Astrocyte (in vitro differentiated cells and primary cell): ENCODE data around the gene NRP1.

Experiments
- EZH2 ChIP-seq: IDR thresholded peaks from 2 replicates; pipeline ENCODE4 v1.6.1; 2012; ENCODE audit warnings: mild to moderate bottlenecking, low read length, inconsistent platforms; ENCODE audit not compliant: insufficient read depth
- TF ChIP-seq, protein P1 (sequence below): IDR thresholded peaks from 2 replicates; pipeline ENCODE4 v1.5.1; 2011; ENCODE audit warnings: low read depth, mild to moderate bottlenecking, inconsistent platforms, low read length, moderate library complexity; ENCODE audit not compliant: insufficient read depth

- no peak for TF ChIP-seq EZH2
- TF ChIP-seq, protein P1, sequence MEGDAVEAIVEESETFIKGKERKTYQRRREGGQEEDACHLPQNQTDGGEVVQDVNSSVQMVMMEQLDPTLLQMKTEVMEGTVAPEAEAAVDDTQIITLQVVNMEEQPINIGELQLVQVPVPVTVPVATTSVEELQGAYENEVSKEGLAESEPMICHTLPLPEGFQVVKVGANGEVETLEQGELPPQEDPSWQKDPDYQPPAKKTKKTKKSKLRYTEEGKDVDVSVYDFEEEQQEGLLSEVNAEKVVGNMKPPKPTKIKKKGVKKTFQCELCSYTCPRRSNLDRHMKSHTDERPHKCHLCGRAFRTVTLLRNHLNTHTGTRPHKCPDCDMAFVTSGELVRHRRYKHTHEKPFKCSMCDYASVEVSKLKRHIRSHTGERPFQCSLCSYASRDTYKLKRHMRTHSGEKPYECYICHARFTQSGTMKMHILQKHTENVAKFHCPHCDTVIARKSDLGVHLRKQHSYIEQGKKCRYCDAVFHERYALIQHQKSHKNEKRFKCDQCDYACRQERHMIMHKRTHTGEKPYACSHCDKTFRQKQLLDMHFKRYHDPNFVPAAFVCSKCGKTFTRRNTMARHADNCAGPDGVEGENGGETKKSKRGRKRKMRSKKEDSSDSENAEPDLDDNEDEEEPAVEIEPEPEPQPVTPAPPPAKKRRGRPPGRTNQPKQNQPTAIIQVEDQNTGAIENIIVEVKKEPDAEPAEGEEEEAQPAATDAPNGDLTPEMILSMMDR, result no peak
Measured at GRCh38 chr10:33241351-33241750, 93.1 kb downstream of the NRP1 start.
